A673 (cell line): ENCODE data around the gene HACD4.

ENCODE experiments used
- EZH2 ChIP-seq: fragments of 200-600 bp; sonication (generic); IDR thresholded peaks from 2 replicates; pipeline ENCODE4 v1.6.1; 2017; ENCODE audit warnings: borderline replicate concordance, low read depth, mild to moderate bottlenecking, mixed read lengths, antibody characterized with exemption, low read length; ENCODE audit not compliant: poor library complexity, severe bottlenecking
- TF ChIP-seq, protein P1 (sequence below): fragments of 300-800, 200-600 bp; sonication (generic); conservative IDR thresholded peaks from 2 replicates; pipeline ENCODE4 v1.5.1; 2017; ENCODE audit warnings: low read depth, mild to moderate bottlenecking, antibody characterized with exemption, low read length, moderate library complexity, mixed read lengths

GRCh38 chr9:21070171-21070571 lies 38.7 kb upstream of the HACD4 start:
- TF ChIP-seq, protein P1, sequence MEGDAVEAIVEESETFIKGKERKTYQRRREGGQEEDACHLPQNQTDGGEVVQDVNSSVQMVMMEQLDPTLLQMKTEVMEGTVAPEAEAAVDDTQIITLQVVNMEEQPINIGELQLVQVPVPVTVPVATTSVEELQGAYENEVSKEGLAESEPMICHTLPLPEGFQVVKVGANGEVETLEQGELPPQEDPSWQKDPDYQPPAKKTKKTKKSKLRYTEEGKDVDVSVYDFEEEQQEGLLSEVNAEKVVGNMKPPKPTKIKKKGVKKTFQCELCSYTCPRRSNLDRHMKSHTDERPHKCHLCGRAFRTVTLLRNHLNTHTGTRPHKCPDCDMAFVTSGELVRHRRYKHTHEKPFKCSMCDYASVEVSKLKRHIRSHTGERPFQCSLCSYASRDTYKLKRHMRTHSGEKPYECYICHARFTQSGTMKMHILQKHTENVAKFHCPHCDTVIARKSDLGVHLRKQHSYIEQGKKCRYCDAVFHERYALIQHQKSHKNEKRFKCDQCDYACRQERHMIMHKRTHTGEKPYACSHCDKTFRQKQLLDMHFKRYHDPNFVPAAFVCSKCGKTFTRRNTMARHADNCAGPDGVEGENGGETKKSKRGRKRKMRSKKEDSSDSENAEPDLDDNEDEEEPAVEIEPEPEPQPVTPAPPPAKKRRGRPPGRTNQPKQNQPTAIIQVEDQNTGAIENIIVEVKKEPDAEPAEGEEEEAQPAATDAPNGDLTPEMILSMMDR = no peak
- TF ChIP-seq EZH2 = no peak
